ENCODE results near the gene KBTBD4.

DNA sequence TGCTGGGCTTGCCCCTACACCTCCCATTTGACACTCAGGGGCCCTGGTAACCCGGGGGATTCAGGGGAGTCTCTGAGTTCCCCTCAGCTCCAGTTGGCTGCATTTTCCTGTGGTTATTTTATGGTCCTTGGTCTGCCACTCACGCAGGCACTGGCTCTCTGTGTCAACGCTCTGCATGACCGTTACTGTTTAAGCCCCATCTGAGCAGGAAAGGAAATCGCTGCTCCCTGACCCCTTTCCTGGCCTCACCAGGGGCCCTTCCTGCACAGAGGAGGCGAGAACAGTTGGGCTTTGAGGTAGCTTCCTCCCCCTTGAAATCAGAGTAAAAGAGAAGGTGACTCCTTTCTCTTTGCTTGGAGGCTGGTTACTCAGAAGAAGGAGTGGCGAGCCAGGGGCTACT lies 13.0 kb upstream of the KBTBD4 start:
- no peak for TF ChIP-seq EZH2 (IDR thresholded peaks at IDR 0.05; ENCODE audit: insufficient read depth, poor library complexity, severe bottlenecking)
- no peak for TF ChIP-seq EZH2phosphoT487 (IDR thresholded peaks at IDR 0.05; ENCODE audit: insufficient read depth, low read depth)

Data from GM23248 (cell line).